ENCODE results near the gene CYP2A7. TPM values are rescaled to one million over a fixed set of nuclear protein-coding genes. Genes with fewer than 3 reads are reported as not detected.
"Not testable (repeated sequence)": the region's sequence is repeated elsewhere in the genome, so short reads cannot be mapped to it uniquely, and the experiment has no call there.

CYP2A7 gene
- total RNA-seq, 1 experiment from 2014 or later: not detected

- H3K27me3 ChIP-seq, DNase-seq, H3K9me3 ChIP-seq, H3K36me3 ChIP-seq, H3K4me3 ChIP-seq: not testable (repeated sequence)
Observed at GRCh38 chr19:40864739-40865496, 17.1 kb downstream of the CYP2A7 start.

GRCh38 chr19:40862785-40863184, 19.2 kb downstream of the CYP2A7 start:
- Histone ChIP-seq H3K4me3 (no peak overlapping the region), H3K9me3 (no peaks in the 10 kb centered on the region; the same call in 1 of the 2 replicates), H3K27me3 (peaks cover 2% of the 10 kb centered on the region; the same call in 1 of the 2 replicates), H3K36me3 (no peaks in the 10 kb centered on the region)
- no peak for DNase-seq

GRCh38 chr19:40862333-40862732, 19.7 kb downstream of the CYP2A7 start:
- DNase-seq: no peak
- Histone ChIP-seq H3K36me3 (no peaks in the 10 kb centered on the region), H3K4me3 (no peak overlapping the region), H3K9me3 (no peaks in the 10 kb centered on the region; the same call in 1 of the 2 replicates), H3K27me3 (peaks cover 2% of the 10 kb centered on the region; the same call in 1 of the 2 replicates)

- Histone ChIP-seq H3K4me3 (no peak overlapping the region), H3K27me3 (peaks cover 2% of the 10 kb centered on the region; the same call in 1 of the 2 replicates), H3K9me3 (no peaks in the 10 kb centered on the region; the same call in 1 of the 2 replicates), H3K36me3 (no peaks in the 10 kb centered on the region)
- DNase-seq: no peak
Observed at GRCh38 chr19:40858109-40858508, 23.9 kb downstream of the CYP2A7 start.

GRCh38 chr19:40852467-40853152, 29.4 kb downstream of the CYP2A7 start:
- DNase-seq, H3K9me3 ChIP-seq: not testable (repeated sequence)

GRCh38 chr19:40850277-40850676, 31.8 kb downstream of the CYP2A7 start, which contains the start of gene CYP2A6:
CYP2A6 (minus strand) TSS chr19:40850447; CDS start chr19:40850426, 21 bp downstream.
- not testable (repeated sequence) for H3K27me3 ChIP-seq, DNase-seq, H3K36me3 ChIP-seq, H3K9me3 ChIP-seq, H3K4me3 ChIP-seq

More at GRCh38 chr19:40852467-40853152, 29.4 kb downstream of the CYP2A7 start:
- H3K4me3 ChIP-seq, H3K27me3 ChIP-seq, H3K36me3 ChIP-seq: not testable (repeated sequence)

- H3K9me3 ChIP-seq, DNase-seq, H3K4me3 ChIP-seq, H3K36me3 ChIP-seq, H3K27me3 ChIP-seq: not testable (repeated sequence)
Observed at GRCh38 chr19:40846722-40847121, 35.3 kb downstream of the CYP2A7 start.

- H3K27me3 ChIP-seq, H3K36me3 ChIP-seq, DNase-seq, H3K9me3 ChIP-seq, H3K4me3 ChIP-seq: not testable (repeated sequence)
Observed at GRCh38 chr19:40843653-40844052, 38.4 kb downstream of the CYP2A7 start.

- DNase-seq: not testable (repeated sequence)
Observed at GRCh38 chr19:40842997-40843652, 38.9 kb downstream of the CYP2A7 start.

GRCh38 chr19:40842012-40842411, 40.0 kb downstream of the CYP2A7 start:
- not testable (repeated sequence) for H3K27me3 ChIP-seq, DNase-seq, H3K4me3 ChIP-seq, H3K36me3 ChIP-seq, H3K9me3 ChIP-seq

More at GRCh38 chr19:40842997-40843652, 38.9 kb downstream of the CYP2A7 start:
- H3K27me3 ChIP-seq, H3K36me3 ChIP-seq, H3K4me3 ChIP-seq, H3K9me3 ChIP-seq: not testable (repeated sequence)

GRCh38 chr19:40838477-40838876, 43.6 kb downstream of the CYP2A7 start:
- H3K36me3 ChIP-seq, H3K9me3 ChIP-seq: not testable (repeated sequence)

GRCh38 chr19:40836754-40837429, 45.1 kb downstream of the CYP2A7 start:
- Histone ChIP-seq H3K27me3 (no peaks in the 10 kb centered on the region), H3K4me3 (no peak overlapping the region), H3K9me3 (no peaks in the 10 kb centered on the region; the same call in 1 of the 2 replicates), H3K36me3 (no peaks in the 10 kb centered on the region)
- no peak for DNase-seq

More at GRCh38 chr19:40838477-40838876, 43.6 kb downstream of the CYP2A7 start:
- DNase-seq, H3K4me3 ChIP-seq, H3K27me3 ChIP-seq: not testable (repeated sequence)

GRCh38 chr19:40833728-40834533, 48.1 kb downstream of the CYP2A7 start:
- H3K9me3 ChIP-seq: not testable (repeated sequence)

GRCh38 chr19:40832431-40832790, 49.6 kb downstream of the CYP2A7 start:
- DNase-seq, H3K9me3 ChIP-seq, H3K36me3 ChIP-seq, H3K4me3 ChIP-seq, H3K27me3 ChIP-seq: not testable (repeated sequence)

More at GRCh38 chr19:40833728-40834533, 48.1 kb downstream of the CYP2A7 start:
- not testable (repeated sequence) for H3K4me3 ChIP-seq, DNase-seq, H3K27me3 ChIP-seq, H3K36me3 ChIP-seq

GRCh38 chr19:40831502-40832430, 50.3 kb downstream of the CYP2A7 start:
- Histone ChIP-seq H3K9me3 (no peaks in the 10 kb centered on the region; the same call in 1 of the 2 replicates), H3K4me3 (no peak overlapping the region), H3K27me3 (no peaks in the 10 kb centered on the region), H3K36me3 (peaks cover 4% of the 10 kb centered on the region; the same call in 1 of the 2 replicates)
- DNase-seq: peak; percentile 75

Measured in MG63 (cell line).